Spleen (tissue), 11 donors: Measurements from ENCODE around the gene KIR3DL3. TPM values are rescaled to one million over a fixed set of nuclear protein-coding genes. Genes with fewer than 3 reads are reported as not detected.
"Not testable (repeated sequence)": the region's sequence is repeated elsewhere in the genome, so short reads cannot be mapped to it uniquely, and the experiment has no call there.

Experiments used
- DNase-seq: peaks from one replicate; pipeline ENCODE4 v3.0.0-alpha.2; 2020
- H3K27ac ChIP-seq, 8 donors: fragments of 200-600 bp; sonication (generic) in 7 of 8; 1 replicate in 4 of 8; 2 replicates in 4 of 8; pipeline versions ENCODE4 v1.5.0 to v1.8.0; 2016 to 2021; ENCODE audit warnings: inconsistent platforms in 4 of 8, mild to moderate bottlenecking in 4 of 8, moderate library complexity in 1 of 8
- H3K27me3 ChIP-seq, 7 donors: fragments of 200-600 bp; sonication (generic) in 6 of 7; replicated peaks in 1 of 7; 1 replicate in 4 of 7; 2 replicates in 3 of 7; pipeline versions ENCODE4 v1.5.0 to v1.8.0; 2016 to 2021; ENCODE audit warnings: inconsistent platforms in 3 of 7, mild to moderate bottlenecking in 1 of 7
- H3K36me3 ChIP-seq, 6 donors: fragments of 200-600 bp; sonication (generic) in 5 of 6; 1 replicate in 4 of 6; 2 replicates in 2 of 6; pipeline versions ENCODE4 v1.5.0 to v1.8.0; 2016 to 2021; ENCODE audit warnings: inconsistent platforms in 2 of 6
- H3K4me1 ChIP-seq, 6 donors: fragments of 200-600 bp; sonication (generic) in 5 of 6; 1 replicate in 3 of 6; 2 replicates in 3 of 6; pipeline versions ENCODE4 v1.5.0 to v1.8.0; 2016 to 2021; ENCODE audit warnings: inconsistent platforms in 3 of 6
- H3K4me3 ChIP-seq, 8 donors: fragments of 200-600 bp; sonication (generic) in 7 of 8; 1 replicate in 4 of 8; 2 replicates in 4 of 8; pipeline versions ENCODE4 v1.5.0 to v1.8.0; 2016 to 2021; ENCODE audit warnings: inconsistent platforms in 4 of 8, mild to moderate bottlenecking in 4 of 8, moderate library complexity in 2 of 8
- H3K9me3 ChIP-seq, 8 donors: fragments of 200-600 bp; sonication (generic) in 7 of 8; 1 replicate in 4 of 8; 2 replicates in 4 of 8; pipeline versions ENCODE4 v1.5.0 to v1.8.0; 2016 to 2021; ENCODE audit warnings: inconsistent platforms in 4 of 8
- CTCF ChIP-seq, 11 experiments: fragments of 200-600 bp in 7 of 11; fragments of 450-650 bp in 4 of 11; sonication (generic) in 4 of 11; IDR thresholded peaks in 8 of 11; conservative IDR thresholded peaks in 3 of 11; 1 replicate in 7 of 11; 2 replicates in 4 of 11; pipeline versions ENCODE4 v1.4.0 to v1.8.0; 2016 to 2021; ENCODE audit warnings: antibody characterized with exemption in 11 of 11, inconsistent platforms in 4 of 11, mild to moderate bottlenecking in 1 of 11
- POLR2A ChIP-seq, 3 donors: fragments of 450-650 bp; IDR thresholded peaks; one replicate each; pipeline ENCODE4 v1.5.1; 2017; ENCODE audit warnings: antibody characterized with exemption in 3 of 3, mild to moderate bottlenecking in 1 of 3
- POLR2AphosphoS5 ChIP-seq, 3 donors: sonication (generic); formaldehyde crosslinking; IDR thresholded peaks; one replicate each; pipeline ENCODE4 v1.5.1; 2017; ENCODE audit warnings: antibody characterized with exemption in 3 of 3
- WGBS, 5 donors: extraction: QIAGEN DNeasy Blood & Tissue Kit in 3 of 5; methylation state at CpG; one replicate each; pipeline versions ENCODE4 v1.1.5 to v1.1.7; 2013 to 2018; 5-methylcytosine and 5-hydroxymethylcytosine counted together
- intact Hi-C: fragments of 100-400 bp; cut with DNase I; formaldehyde crosslinking; loops from one replicate; pipeline ENCODE4 v1.15.0; 2023; ENCODE audit warnings: low total_unique reads
- polyA plus RNA-seq, 3 donors: library from polyadenylated mRNA; stranded (reverse); fragments of 200-250 nt; gene quantifications; one replicate each; pipeline ENCODE4 v1.2.1, GENCODE V29; 2013
- total RNA-seq, 7 donors: library from RNA; depleted of rRNA in 3 of 7; stranded (reverse); fragments of >200 nt in 3 of 7; fragmentation: NEBNext Ultra II Directional in 4 of 7; extraction: Animal tissue kit (Norgen Biotek cat#: 25700) in 4 of 7; gene quantifications; one replicate each; pipeline versions ENCODE4 v1.1.0 to v1.2.1, GENCODE V29; 2016 to 2021
- donor health status: healthy with polysubstance abuse.
- donor health status: DM: no; HTN: no; CAD: no; lungs with moderate emphysema.
- donor health status: DM: no; HTN: no; CAD: no.
- donor health status: Bipolar disorder and iron deficiency.
- donor health status: healthy.
- donor health status: DM: no; HTN: no; CAD: no.
- donor health status: DM: yes; HTN: yes; CAD: no.

KIR3DL3 gene
- total and polyA plus RNA-seq, 10 donors, result not detected

- 72 to 79% (median 74%) methylated on average over 4 to 5 of the region's 5 CpGs for WGBS, 5 donors
Observed at GRCh38 chr19:54694648-54695047, 29.6 kb upstream of the KIR3DL3 start.

GRCh38 chr19:54696117-54696548 is 28.1 kb upstream of the KIR3DL3 start:
- DNase-seq, result no peak
- intact Hi-C loops, result no loop called here

More at GRCh38 chr19:54694648-54695047, 29.6 kb upstream of the KIR3DL3 start:
- H3K27me3 ChIP-seq, result peaks cover 0 to 74% (median 0%) of the 10 kb centered on the region in 7 donors
- no peak overlapping the region for H3K27ac ChIP-seq
- intact Hi-C loops, result no loop called here
- H3K4me3 ChIP-seq, result no peak overlapping the region
- peaks cover 0 to 7% (median 0%) of the 10 kb centered on the region in 8 donors for H3K9me3 ChIP-seq
- TF ChIP-seq CTCF (IDR thresholded peaks at IDR 0.05 in 8 of 11, conservative IDR thresholded peaks at IDR 0.05 in 3 of 11) (no peak), POLR2A (IDR thresholded peaks at IDR 0.05) (no peak), POLR2AphosphoS5 (IDR thresholded peaks at IDR 0.05) (no peak)
- H3K4me1 ChIP-seq, result peaks cover 0 to 14% (median 0%) of the 10 kb centered on the region in 6 donors
- H3K36me3 ChIP-seq, result no peaks in the 10 kb centered on the region
- no peak for DNase-seq

GRCh38 chr19:54696766-54697165 is 27.5 kb upstream of the KIR3DL3 start:
- Histone ChIP-seq H3K4me3 (no peak overlapping the region), H3K27me3 (peaks cover 0 to 75% (median 0%) of the 10 kb centered on the region in 7 donors), H3K9me3 (peaks cover 0 to 7% (median 0%) of the 10 kb centered on the region in 8 donors), H3K4me1 (peaks cover 0 to 13% (median 0%) of the 10 kb centered on the region in 6 donors), H3K27ac (no peak overlapping the region), H3K36me3 (no peaks in the 10 kb centered on the region)
- DNase-seq, result no peak
- no peak for TF ChIP-seq POLR2AphosphoS5 (IDR thresholded peaks at IDR 0.05)
- TF ChIP-seq CTCF (IDR thresholded peaks at IDR 0.05 in 8 of 11, conservative IDR thresholded peaks at IDR 0.05 in 3 of 11), result no peak
- TF ChIP-seq POLR2A (IDR thresholded peaks at IDR 0.05), result no peak
- WGBS, 5 donors, result 21 to 43% (median 36%) methylated on average over 2 of the region's 2 CpGs
- intact Hi-C loops, result no loop called here

More at GRCh38 chr19:54696117-54696548, 28.1 kb upstream of the KIR3DL3 start:
- TF ChIP-seq CTCF (IDR thresholded peaks at IDR 0.05 in 8 of 11, conservative IDR thresholded peaks at IDR 0.05 in 3 of 11), result no peak
- TF ChIP-seq POLR2A (IDR thresholded peaks at IDR 0.05), result no peak
- TF ChIP-seq POLR2AphosphoS5 (IDR thresholded peaks at IDR 0.05), result no peak
- Histone ChIP-seq H3K9me3 (peaks cover 0 to 7% (median 0%) of the 10 kb centered on the region in 8 donors), H3K36me3 (no peaks in the 10 kb centered on the region), H3K4me1 (peaks cover 0 to 14% (median 0%) of the 10 kb centered on the region in 6 donors), H3K27me3 (peaks cover 0 to 73% (median 0%) of the 10 kb centered on the region in 7 donors), H3K4me3 (no peak overlapping the region), H3K27ac (no peak overlapping the region)
- WGBS, 5 donors, result 47 to 69% (median 56%) methylated on average over 5 to 8 of the region's 8 CpGs

GRCh38 chr19:54697716-54698115 is 26.5 kb upstream of the KIR3DL3 start:
- intact Hi-C loops, H3K4me3 ChIP-seq, DNase-seq, H3K27ac ChIP-seq, H3K9me3 ChIP-seq, H3K36me3 ChIP-seq, H3K4me1 ChIP-seq: not testable (repeated sequence)
- WGBS, 5 donors, result 78 to 85% (median 83%) methylated on average over 9 to 13 of the region's 13 CpGs
- peaks cover 0 to 66% (median 0%) of the 10 kb centered on the region in 7 donors for H3K27me3 ChIP-seq
